HG03103 (cell line): ENCODE results near the gene ANKRD66.
"Not testable (repeated sequence)": the region's sequence is repeated elsewhere in the genome, so short reads cannot be mapped to it uniquely, and the experiment has no call there.

Experiments used
- ATAC-seq: cut with Tn5 transposase; IDR thresholded peaks from one replicate; pipeline ENCODE4 v1.9.1; 2021; ENCODE audit warnings: low read depth; ENCODE audit not compliant: unreplicated experiment

ANKRD66 gene

DNA sequence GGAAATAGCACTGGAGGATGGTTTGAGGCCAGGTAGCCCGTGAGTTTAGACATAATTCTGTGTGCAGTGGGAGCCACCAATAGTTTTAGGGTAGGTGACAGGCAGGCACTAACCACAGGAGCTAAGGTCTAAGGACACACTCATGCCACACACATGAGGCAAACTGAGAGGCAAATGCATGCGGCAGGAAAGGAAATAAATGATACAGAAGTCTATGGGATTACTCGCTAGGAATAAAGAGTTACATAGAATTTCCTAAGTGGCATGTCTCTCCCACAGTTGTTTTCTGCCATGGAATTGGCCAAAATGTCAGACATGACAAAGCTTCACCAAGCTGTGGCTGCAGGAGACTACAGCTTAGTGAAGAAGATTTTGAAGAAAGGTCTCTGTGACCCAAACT, 4.9 kb downstream of the ANKRD66 start:
- no peak for ATAC-seq

DNA sequence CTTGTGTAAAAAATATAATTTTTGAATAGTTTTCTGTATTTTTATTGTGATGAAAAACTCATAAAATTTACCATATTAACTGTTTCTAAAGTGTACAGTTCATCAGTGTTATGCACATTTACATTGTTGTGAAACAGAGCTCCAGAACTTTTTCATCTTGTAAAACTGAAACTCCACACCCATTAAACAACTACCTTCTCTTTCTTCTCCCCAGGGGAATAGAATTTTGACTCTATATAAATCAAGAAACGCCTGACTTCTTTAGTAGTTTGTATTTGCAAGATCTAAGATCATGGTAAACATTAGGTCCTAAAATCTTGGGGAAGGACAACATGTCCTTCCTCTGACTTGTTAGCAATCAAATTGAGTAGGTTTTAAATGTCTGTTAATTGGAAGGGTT, 9.1 kb downstream of the ANKRD66 start:
- ATAC-seq, result no peak

DNA sequence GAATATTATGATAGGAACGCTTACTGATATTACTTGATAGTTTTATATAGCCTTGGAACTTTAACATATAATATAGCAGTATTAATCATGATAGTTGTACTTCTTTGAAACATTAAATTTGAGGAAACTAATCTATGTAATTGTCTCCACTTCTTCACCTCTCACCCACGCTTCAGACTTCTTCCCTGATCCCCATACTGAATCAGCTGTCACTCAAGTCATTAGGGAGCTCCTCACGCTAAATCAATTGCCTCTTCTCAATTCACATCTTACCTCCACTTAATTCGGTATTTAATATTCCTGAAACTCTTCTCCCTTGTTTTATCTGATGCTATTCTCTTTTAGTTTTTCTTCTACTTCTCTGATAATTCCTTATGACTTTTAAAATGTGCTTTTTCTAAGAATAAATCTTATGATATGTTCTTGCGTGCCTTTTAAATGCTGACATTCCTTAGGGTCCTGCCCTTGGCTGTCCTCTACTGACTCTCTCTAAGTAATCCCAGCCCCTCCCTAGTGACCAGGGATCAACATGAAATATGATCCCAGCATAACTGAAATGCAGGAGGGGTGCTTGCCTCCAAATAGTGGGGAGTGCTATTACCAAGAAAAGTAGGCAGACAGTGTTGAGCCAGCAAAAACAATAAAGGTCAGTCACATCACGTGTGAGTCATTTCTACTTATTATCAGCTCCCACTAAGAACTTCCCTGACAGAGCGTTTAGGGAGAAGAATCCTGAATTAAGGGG, 9.9 kb downstream of the ANKRD66 start:
- no peak for ATAC-seq

DNA sequence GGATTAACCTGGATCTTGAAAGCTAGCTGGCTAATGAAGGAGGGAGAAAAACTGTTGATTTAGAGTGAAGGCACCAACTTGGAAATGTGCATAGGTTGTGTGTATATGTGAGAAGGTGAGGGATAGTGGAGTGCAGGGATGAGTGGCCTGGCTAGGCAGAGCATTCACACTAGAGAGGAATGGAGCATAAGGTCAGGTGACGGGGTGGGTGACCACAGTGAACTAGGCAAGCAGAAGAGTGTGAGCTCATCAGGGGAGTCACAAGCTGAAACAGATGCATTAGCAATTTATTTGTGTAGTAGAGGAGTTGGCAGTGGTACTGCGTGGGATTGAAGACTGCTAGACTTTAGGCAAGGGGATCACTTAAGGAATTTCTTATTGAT, 10.5 kb downstream of the ANKRD66 start:
- no peak for ATAC-seq

DNA sequence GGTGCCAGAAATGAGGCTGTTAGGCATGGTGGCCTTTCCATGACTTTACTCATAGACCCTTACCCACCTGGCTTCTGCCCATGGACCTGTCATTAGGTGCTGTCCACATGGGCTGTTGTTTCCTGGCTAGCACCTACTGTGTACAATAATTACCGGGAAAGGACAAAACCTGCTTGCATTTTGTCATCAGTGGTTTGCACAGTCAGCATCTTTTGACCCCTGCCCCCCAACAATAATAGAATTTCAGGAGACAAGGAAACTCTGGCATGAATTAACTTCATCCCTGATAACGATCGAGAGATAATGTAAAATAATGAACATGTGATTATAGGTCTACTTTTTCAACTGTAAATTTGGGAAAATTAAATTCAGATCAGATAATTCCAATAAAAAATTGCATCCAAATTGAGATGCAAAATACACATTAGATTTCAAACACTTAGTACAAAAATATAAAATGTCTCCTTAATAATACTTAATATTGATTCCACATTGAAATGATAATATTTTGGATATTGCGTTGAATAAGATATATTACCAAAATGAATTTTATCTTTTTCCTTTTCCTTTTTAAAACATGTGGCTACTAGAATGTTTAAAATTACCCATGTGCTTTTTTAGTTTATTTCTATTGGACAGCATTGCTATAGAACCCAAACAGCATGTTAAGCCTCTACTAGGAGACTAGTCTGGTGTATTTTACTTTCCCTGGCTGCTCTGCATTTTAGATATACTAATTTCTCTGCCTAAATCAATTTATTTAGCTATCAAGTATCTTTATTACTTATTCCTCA, 12.4 kb downstream of the ANKRD66 start:
- ATAC-seq, result no peak

DNA sequence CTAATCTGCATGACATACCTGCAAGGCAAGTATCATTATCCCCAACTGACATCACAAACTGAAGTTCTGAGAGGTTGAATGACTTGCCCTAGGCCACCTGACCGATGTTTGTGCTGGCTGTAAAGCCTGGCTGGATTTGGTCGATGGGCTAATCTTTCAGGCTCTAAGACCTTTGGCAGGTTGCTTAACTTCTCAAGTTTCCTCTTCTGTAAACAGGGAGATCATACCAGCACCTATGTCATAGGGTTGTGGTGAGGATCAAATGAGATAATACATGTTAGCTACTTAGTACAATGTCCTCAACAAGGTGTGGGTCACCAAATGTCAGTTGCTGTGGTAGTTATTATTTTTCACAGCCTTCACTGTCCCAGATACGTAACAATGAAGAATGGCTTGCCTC, 14.2 kb downstream of the ANKRD66 start:
- ATAC-seq, result no peak

- no peak for ATAC-seq
These were observed 16.7 kb downstream of the ANKRD66 start for GRCh38 chr6:46763466-46763865.

DNA sequence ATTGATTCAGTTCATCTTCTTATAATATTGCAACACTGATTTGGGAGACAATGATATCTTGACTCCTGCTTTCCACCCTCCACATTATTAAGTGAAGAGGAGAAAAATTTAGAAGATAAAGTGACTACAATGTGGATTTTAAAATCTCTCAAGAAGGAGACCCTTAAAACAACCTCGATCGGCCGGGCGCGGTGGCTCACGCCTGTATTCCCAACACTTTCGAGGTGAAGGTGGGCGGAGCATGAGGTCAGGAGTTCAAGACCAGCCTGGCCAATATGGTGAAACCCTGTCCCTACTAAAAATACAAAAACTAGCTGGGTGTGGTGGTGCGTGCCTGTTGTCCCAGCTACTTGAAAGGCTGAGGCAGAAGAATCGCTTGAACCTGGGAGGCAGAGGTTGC, 17.5 kb downstream of the ANKRD66 start:
- not testable (repeated sequence) for ATAC-seq

DNA sequence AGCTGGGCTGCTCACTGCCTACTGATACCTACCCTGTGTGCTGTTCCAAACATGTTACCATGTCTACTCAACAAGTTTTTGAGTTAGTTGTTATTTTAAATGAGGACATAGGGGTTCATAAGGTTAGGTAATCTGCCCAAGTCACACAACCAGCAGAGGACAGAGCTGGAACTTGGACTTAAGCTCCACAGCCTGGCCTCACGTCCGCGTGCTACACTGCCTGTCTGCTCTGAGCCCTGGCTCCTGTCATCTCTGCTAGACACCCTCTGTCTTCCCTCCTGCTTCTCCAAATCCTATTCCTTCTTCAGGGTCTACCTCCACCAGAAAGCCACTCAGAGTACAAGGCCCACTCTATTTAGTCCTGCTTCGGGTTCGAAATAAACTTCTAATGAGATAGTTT, 18.2 kb downstream of the ANKRD66 start:
- no peak for ATAC-seq

GRCh38 chr6:46772016-46772415, 25.3 kb downstream of the ANKRD66 start:
- no peak for ATAC-seq

DNA sequence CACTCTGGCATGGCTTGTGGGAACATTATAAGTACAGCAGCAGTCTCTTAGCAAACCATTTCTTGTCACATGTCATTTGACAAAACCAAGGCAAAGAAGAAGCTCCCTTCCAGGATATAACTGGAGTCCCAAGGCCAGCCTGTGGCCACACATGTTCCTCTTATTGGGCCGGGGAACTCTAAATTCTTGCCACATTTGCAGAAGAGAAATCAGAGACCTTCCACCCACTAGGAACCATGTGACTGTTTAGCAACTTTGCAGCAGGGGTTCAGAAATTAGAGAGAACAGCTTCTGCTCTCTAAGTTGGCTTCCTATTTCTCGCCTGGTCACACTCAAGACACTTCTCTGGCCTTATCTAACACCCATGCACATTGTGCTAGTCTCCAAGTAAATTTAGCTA, 26.0 kb downstream of the ANKRD66 start:
- peak; percentile 86 for ATAC-seq

GRCh38 chr6:46773201-46773855, 26.6 kb downstream of the ANKRD66 start:
- ATAC-seq, result no peak

DNA sequence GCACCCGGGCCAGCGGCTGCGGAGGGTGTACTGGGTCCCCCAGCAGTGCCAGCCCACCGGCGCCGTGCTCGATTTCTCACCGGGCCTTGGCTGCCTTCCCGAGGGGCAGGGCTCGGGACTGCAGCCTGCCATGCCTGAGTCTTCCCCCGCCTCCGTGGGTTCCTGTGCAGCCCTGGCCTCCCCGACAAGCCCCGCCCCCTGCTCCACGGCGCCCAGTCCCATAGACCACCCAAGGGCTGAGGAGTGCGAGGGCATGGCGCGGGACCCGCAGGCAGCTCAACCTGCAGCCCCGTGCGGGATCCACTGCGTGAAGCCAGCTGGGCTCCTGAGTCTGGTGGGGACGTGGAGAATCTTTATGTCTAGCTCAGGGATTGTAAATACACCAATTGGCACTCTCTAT, 28.0 kb downstream of the ANKRD66 start:
- not testable (repeated sequence) for ATAC-seq

GRCh38 chr6:46776070-46776712, 29.5 kb downstream of the ANKRD66 start:
- ATAC-seq, result no peak

GRCh38 chr6:46777476-46778346, 31.0 kb downstream of the ANKRD66 start:
- ATAC-seq, result no peak

- no peak for ATAC-seq
These were observed 35.0 kb downstream of the ANKRD66 start for GRCh38 chr6:46781478-46782378.

GRCh38 chr6:46784535-46784934, 37.8 kb downstream of the ANKRD66 start:
- no peak for ATAC-seq

- ATAC-seq, result no peak
These were observed 41.3 kb downstream of the ANKRD66 start for GRCh38 chr6:46787871-46788540.

- ATAC-seq, result no peak
These were observed 42.1 kb downstream of the ANKRD66 start for GRCh38 chr6:46788791-46789190.
